ENCODE results near the gene WDR33. TPM values are rescaled to one million over a fixed set of nuclear protein-coding genes. Genes with fewer than 3 reads are reported as not detected.
A peak's percentile ranks its signal among the peaks of the same experiment; 100 is the strongest.

The WDR33 gene
- total and polyA plus RNA-seq, 2 of the 4 experiments (the other 2 are of a cell fraction): 19.6 to 41.2 TPM

DNA sequence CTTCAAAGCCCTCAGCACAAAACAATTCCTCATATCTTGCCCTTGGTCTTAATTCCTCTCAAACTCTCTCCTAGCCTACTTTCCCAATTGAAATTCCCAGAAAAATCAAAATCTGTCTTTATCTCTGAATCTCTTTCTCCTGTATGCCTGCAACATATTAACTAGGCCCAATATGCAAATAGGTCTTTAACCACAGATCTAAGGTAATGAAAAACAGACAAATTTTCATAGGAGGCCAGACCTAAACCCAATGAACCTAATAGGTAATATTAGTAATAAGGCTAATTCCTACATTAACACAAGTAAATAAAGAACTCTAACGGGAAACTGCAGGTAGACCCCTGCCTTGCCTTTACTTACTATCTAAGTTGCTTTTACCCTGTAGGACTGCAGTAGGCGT, 41.4 kb downstream of the WDR33 start:
- peaks cover 14% of the 10 kb centered on the region for H3K4me1 ChIP-seq (ENCODE audit: control insufficient read depth, insufficient read depth, low read length)
- H4K5ac ChIP-seq (ENCODE audit: low read depth, low read length): no peak overlapping the region
- peaks cover 30% of the 10 kb centered on the region for H4K20me1 ChIP-seq (ENCODE audit: insufficient read depth, low read length)
- H3K4me3 ChIP-seq (ENCODE audit: insufficient read depth, low read depth, low read length): no peak overlapping the region
- dilution Hi-C loops (cut with HindIII; ENCODE audit: low sequenced_read_pairs, unreplicated experiment): no loop called here
- no peak overlapping the region for H4K91ac ChIP-seq (ENCODE audit: insufficient read depth, low read depth, low read length)
- H3K27me3 ChIP-seq (ENCODE audit: control insufficient read depth, insufficient read depth, low read length): no peaks in the 10 kb centered on the region
- no peak overlapping the region for H3K14ac ChIP-seq (replicated peaks; ENCODE audit: low read depth, low read length)
- peaks cover 13% of the 10 kb centered on the region for H3K9me1 ChIP-seq (ENCODE audit: insufficient read depth, low read length)
- DNase-seq (no peak), ATAC-seq (ENCODE audit: low read depth) (no peak)
- no peak overlapping the region for H3K9ac ChIP-seq (ENCODE audit: low read depth, low read length)
- no TSS peak for BruUV-seq (replicated peaks)
- ChIA-PET CTCF (no interaction called here), POLR2A (ENCODE audit: unreplicated experiment) (no interaction called here)
- H4K8ac ChIP-seq (ENCODE audit: low read depth in 2 of 2, low read length in 2 of 2): no peak overlapping the region
- H3K36me3 ChIP-seq (ENCODE audit: control insufficient read depth, insufficient read depth, low read length): peaks cover 16% of the 10 kb centered on the region
- H2AK5ac ChIP-seq (ENCODE audit: low read depth, low read length): no peak overlapping the region
- H2BK120ac ChIP-seq (ENCODE audit: low read depth, low read length): no peak overlapping the region
- intact Hi-C loops (cut with micrococcal nuclease): no loop called here
- no peak overlapping the region for H2BK5ac ChIP-seq (ENCODE audit: low read depth, low read length, poor library complexity, severe bottlenecking)
- WGBS, 2 experiments (ENCODE audit: extremely low coverage in 2 of 2, insufficient read length in 1 of 2): no CpG with 5 or more reads among the region's 2 CpGs
- TF ChIP-seq NFE2L2 (IDR thresholded peaks at IDR 0.05; ENCODE audit: low read depth, low read length) (no peak), FOS (IDR thresholded peaks at IDR 0.05; ENCODE audit: low read depth, low read length) (no peak), RFX5 (IDR thresholded peaks at IDR 0.05; ENCODE audit: low read depth, low read length) (no peak), POLR2A (IDR thresholded peaks at IDR 0.05; ENCODE audit: low read depth, low read length) (no peak), RAD21 (IDR thresholded peaks at IDR 0.05; ENCODE audit: low read length) (no peak), MAZ (IDR thresholded peaks at IDR 0.05; ENCODE audit: borderline replicate concordance, low read depth, low read length) (no peak)
- TF ChIP-seq, protein P1, sequence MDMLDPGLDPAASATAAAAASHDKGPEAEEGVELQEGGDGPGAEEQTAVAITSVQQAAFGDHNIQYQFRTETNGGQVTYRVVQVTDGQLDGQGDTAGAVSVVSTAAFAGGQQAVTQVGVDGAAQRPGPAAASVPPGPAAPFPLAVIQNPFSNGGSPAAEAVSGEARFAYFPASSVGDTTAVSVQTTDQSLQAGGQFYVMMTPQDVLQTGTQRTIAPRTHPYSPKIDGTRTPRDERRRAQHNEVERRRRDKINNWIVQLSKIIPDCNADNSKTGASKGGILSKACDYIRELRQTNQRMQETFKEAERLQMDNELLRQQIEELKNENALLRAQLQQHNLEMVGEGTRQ (IDR thresholded peaks at IDR 0.05; ENCODE audit: low read depth, low read length): no peak
- TF ChIP-seq, protein P2, sequence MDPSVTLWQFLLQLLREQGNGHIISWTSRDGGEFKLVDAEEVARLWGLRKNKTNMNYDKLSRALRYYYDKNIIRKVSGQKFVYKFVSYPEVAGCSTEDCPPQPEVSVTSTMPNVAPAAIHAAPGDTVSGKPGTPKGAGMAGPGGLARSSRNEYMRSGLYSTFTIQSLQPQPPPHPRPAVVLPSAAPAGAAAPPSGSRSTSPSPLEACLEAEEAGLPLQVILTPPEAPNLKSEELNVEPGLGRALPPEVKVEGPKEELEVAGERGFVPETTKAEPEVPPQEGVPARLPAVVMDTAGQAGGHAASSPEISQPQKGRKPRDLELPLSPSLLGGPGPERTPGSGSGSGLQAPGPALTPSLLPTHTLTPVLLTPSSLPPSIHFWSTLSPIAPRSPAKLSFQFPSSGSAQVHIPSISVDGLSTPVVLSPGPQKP (IDR thresholded peaks at IDR 0.05; ENCODE audit: borderline replicate concordance, low read depth, low read length): no peak
- peaks cover 16 to 60% of the 10 kb centered on the region in 2 experiments; a peak in 3 of 4 replicates for H3K79me1 ChIP-seq (ENCODE audit: low read depth in 1 of 2, low read length in 2 of 2)
- no peak overlapping the region for H2AK9ac ChIP-seq (replicated peaks; ENCODE audit: low read depth, low read length, poor library complexity)
- H3K4me2 ChIP-seq (ENCODE audit: low read depth, low read length): no peak overlapping the region
- in situ Hi-C loops (cut with MboI; ENCODE audit: low sequenced_read_pairs): no loop called here
- no peak overlapping the region for H3K27ac ChIP-seq (ENCODE audit: insufficient read depth, low read length)
- no peaks in the 10 kb centered on the region for H3K9me3 ChIP-seq (ENCODE audit: control insufficient read depth, insufficient read depth, low read length)
- no peak overlapping the region for H3K56ac ChIP-seq (ENCODE audit: extremely low read depth, insufficient read depth, low read length)
- no peak overlapping the region for H2BK15ac ChIP-seq (ENCODE audit: low read depth, low read length)
- H3K23ac ChIP-seq (ENCODE audit: low read depth, low read length): no peak overlapping the region
- H3K4ac ChIP-seq (ENCODE audit: low read depth, low read length): no peak overlapping the region
- H3K18ac ChIP-seq (ENCODE audit: low read depth, low read length): peak overlapping the region; percentile 21; the same call in 1 of the 2 replicates
- H2AFZ ChIP-seq (replicated peaks; ENCODE audit: low read length, poor library complexity): no peak overlapping the region
- H2BK20ac ChIP-seq (ENCODE audit: low read depth, low read length): no peak overlapping the region
